Memory B cell (primary cell): Measurements from ENCODE around the gene MTHFD2L.
A peak's percentile ranks its signal among the peaks of the same experiment; 100 is the strongest.
"Not testable (repeated sequence)": the region's sequence is repeated elsewhere in the genome, so short reads cannot be mapped to it uniquely, and the experiment has no call there.

Experiments used
- ATAC-seq: fragments of 150-1000 bp; cut with Tn5 transposase; 2 replicates; pipeline ENCODE4 v1.10.0; 2021; ENCODE audit warnings: low read depth, mild to moderate bottlenecking, moderate library complexity
- DNase-seq, 2 donors: peaks; one replicate each; pipeline ENCODE4 v3.0.0; 2022; ENCODE audit warnings: low spot score in 2 of 2
- H3K27ac Mint-ChIP-seq: one replicate; pipeline ENCODE4 v1.8.0; 2022; ENCODE audit warnings: mild to moderate bottlenecking, moderate library complexity, mixed read lengths
- H3K27me3 Mint-ChIP-seq: one replicate; pipeline ENCODE4 v1.8.0; 2022; ENCODE audit warnings: mixed read lengths
- H3K36me3 Mint-ChIP-seq: one replicate; pipeline ENCODE4 v1.8.0; 2022; ENCODE audit warnings: mild to moderate bottlenecking, mixed read lengths
- H3K4me1 Mint-ChIP-seq: one replicate; pipeline ENCODE4 v1.8.0; 2022; ENCODE audit warnings: mixed read lengths
- H3K4me3 Mint-ChIP-seq: one replicate; pipeline ENCODE4 v1.8.0; 2022; ENCODE audit warnings: mild to moderate bottlenecking, moderate library complexity, mixed read lengths
- H3K9me3 Mint-ChIP-seq: one replicate; pipeline ENCODE4 v1.8.0; 2022; ENCODE audit warnings: mixed read lengths

The MTHFD2L gene

DNA sequence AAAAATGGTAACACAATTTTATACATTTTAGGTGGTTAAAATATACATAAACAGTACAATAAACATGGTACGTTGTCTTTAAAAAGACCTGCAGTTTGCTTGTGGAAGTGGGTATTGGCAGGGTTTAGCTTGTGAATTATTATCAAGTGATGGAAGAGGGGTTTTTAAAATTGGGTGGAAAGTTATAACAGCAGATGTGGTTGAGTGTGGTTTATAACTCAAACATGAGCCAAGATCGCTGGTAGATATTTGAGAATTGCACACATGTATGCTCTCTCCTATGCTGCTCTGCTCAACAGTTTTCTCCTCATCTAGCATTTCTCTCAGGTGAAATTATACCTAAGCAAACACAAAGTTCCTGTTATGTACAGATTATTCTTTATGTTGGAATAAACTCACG is 164.4 kb downstream of the MTHFD2L start:
- DNase-seq (no peak), ATAC-seq (no peak)
- Mint-ChIP-seq H3K4me3 (no peak overlapping the region), H3K4me1 (no peaks in the 10 kb centered on the region), H3K27me3 (peaks cover 8% of the 10 kb centered on the region), H3K27ac (no peak overlapping the region), H3K36me3 (no peaks in the 10 kb centered on the region), H3K9me3 (no peaks in the 10 kb centered on the region)

DNA sequence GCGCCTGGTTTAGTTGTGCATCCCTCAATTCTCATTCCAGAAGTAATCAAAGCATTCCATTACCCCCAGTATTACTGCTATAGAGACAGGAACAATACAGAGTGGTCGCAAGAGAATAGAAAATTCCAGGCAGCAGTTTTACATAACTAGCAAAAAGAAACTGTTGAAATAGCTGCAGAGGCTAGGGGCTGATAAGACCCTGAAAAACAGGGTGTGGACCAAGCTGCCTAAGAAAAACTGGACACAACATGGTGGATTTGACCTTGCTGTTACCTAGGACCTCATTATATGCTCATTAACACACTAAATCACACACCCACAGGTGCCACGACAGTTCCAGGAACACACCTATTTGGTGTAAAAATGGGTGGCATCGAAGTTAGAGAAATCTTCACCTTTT is 165.7 kb downstream of the MTHFD2L start:
- no peaks in the 10 kb centered on the region for H3K9me3 Mint-ChIP-seq
- no peak overlapping the region for H3K4me3 Mint-ChIP-seq
- H3K27ac Mint-ChIP-seq, result no peak overlapping the region
- no peaks in the 10 kb centered on the region for H3K4me1 Mint-ChIP-seq
- ATAC-seq (no peak), DNase-seq (no peak)
- no peaks in the 10 kb centered on the region for H3K36me3 Mint-ChIP-seq
- H3K27me3 Mint-ChIP-seq, result peaks cover 10% of the 10 kb centered on the region

DNA sequence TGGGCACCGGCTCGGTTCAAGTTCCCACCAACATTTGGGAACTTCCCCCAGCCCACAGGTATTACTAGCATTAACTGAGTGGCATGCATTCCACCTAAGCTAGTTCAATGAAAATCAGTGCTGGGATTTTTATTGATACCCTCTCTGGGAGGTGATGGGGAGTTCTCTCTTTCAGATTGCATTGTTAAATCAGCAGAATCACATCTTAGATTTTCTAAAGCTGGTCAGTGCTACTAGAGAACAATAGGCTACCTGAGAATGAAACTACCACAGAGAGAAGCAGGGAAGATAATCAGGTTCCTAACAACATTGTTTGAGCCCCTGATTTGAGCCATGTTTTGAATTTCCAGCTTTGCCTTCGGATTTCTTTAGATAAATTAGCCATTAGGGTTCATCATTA is 166.3 kb downstream of the MTHFD2L start:
- no peak overlapping the region for H3K27ac Mint-ChIP-seq
- peaks cover 3% of the 10 kb centered on the region for H3K9me3 Mint-ChIP-seq
- DNase-seq (no peak), ATAC-seq (no peak)
- H3K36me3 Mint-ChIP-seq, result no peaks in the 10 kb centered on the region
- no peak overlapping the region for H3K4me3 Mint-ChIP-seq
- H3K4me1 Mint-ChIP-seq, result no peaks in the 10 kb centered on the region
- H3K27me3 Mint-ChIP-seq, result peaks cover 16% of the 10 kb centered on the region

DNA sequence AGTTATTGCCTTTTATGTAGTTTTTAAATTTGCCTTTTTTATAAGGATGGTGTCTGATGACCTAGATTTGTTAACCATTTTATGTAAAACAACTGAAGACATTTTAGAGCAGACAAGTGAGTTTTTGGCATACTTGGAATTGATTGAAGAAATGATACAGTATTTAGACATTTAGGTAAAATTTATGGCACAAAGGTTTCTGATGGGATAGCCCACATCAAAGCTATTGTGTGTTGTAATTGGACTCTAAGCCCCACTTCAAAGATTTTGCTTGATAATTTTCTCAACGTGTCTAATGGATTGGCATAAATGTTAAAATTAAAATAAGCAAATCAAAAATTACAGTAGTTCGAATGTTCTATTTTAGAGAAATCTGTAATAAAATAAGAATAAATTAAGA is 168.0 kb downstream of the MTHFD2L start:
- Mint-ChIP-seq H3K27ac (no peak overlapping the region), H3K4me1 (no peaks in the 10 kb centered on the region), H3K27me3 (peaks cover 14% of the 10 kb centered on the region), H3K4me3 (no peak overlapping the region), H3K36me3 (no peaks in the 10 kb centered on the region), H3K9me3 (peaks cover 4% of the 10 kb centered on the region)
- no peak for ATAC-seq
- no peak for DNase-seq

DNA sequence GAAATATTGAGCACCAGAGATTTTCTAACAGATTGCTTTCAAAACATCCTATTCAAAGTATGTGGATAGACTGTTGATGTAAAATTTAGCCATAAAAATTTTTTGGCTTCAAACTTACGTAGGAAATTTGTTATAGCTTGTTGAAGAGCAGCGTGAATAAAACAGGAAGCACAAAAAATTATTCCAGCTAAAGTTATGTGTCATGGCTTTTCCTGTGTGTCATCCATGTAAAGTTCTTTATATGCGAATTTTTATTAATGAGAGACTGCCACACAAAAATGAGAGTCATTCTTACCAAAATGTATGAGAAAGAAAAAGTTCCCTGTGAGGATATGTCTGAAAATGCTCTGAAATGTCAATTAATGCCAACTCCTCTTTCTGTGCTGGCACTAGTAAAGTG is 169.8 kb downstream of the MTHFD2L start:
- ATAC-seq, result no peak
- Mint-ChIP-seq H3K4me3 (no peak overlapping the region), H3K27me3 (peaks cover 13% of the 10 kb centered on the region), H3K36me3 (no peaks in the 10 kb centered on the region), H3K27ac (no peak overlapping the region), H3K9me3 (peaks cover 4% of the 10 kb centered on the region), H3K4me1 (no peaks in the 10 kb centered on the region)
- no peak for DNase-seq

DNA sequence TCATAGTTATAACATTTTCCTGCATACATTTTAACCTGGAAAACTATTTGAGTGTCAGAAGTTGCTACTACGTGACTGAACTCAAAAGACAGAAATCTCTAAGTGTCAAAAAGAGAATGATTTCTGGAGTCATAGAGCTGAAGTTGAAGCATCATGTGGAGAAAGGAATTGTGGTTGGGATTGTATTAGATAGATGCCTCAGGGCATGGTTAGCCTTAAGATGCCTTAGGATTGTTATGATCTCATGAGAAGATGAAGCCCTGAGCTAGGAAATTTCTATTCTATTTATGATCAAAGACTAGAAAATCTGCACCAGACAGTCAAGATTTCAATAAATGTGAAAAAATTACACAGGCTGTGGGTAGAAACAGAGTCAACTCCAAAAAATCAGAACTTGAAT is 170.6 kb downstream of the MTHFD2L start:
- H3K9me3 Mint-ChIP-seq, result peaks cover 4% of the 10 kb centered on the region
- DNase-seq (no peak), ATAC-seq (no peak)
- no peak overlapping the region for H3K4me3 Mint-ChIP-seq
- no peaks in the 10 kb centered on the region for H3K4me1 Mint-ChIP-seq
- H3K27ac Mint-ChIP-seq, result no peak overlapping the region
- no peaks in the 10 kb centered on the region for H3K36me3 Mint-ChIP-seq
- peaks cover 12% of the 10 kb centered on the region for H3K27me3 Mint-ChIP-seq

DNA sequence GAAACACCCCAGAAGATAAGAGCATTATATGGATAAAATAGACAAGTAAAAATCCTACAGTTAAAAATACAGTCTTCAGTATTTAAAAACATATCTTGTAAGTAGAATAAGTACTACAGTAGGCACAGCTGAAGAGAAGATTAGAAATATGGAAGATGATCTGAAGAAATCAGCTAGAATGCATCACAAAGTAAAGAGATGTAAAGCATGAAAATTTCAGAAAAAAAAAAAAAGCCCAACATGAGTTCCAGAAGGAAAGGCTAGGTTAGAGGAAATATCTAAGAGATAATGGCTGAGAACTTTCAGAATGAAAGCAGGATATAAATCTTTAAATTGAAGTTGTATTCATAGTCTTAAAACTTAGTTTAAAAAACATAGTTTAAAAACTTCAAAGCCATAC is 171.4 kb downstream of the MTHFD2L start:
- DNase-seq (no peak), ATAC-seq (no peak)
- H3K4me3 Mint-ChIP-seq, result no peak overlapping the region
- peaks cover 10% of the 10 kb centered on the region for H3K27me3 Mint-ChIP-seq
- no peak overlapping the region for H3K27ac Mint-ChIP-seq
- peaks cover 4% of the 10 kb centered on the region for H3K9me3 Mint-ChIP-seq
- H3K36me3 Mint-ChIP-seq, result no peaks in the 10 kb centered on the region
- no peaks in the 10 kb centered on the region for H3K4me1 Mint-ChIP-seq

DNA sequence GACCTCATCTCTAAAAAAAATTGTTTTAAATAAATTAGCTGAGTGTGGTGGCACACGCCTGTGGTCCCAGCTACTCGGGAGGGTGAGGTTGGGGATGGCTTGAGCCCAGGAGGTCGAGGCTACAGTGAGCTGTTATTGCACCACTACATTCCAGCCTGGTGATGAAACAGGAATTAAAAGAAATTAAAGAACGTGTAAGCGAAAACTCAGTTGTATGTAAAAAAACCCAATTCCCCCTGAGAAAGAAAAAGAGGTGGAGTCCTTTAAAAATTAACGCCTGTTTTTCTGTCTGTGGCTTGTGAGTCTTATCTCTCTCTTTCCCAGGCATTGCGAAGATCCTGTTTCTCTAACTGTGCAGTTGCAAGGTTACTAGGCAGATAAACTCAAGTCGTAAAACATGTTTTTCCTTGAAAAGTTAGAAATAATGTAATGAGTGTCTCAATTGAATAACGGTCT is 172.4 kb downstream of the MTHFD2L start:
- ATAC-seq, result no peak
- no peak overlapping the region for H3K27ac Mint-ChIP-seq
- peaks cover 4% of the 10 kb centered on the region for H3K9me3 Mint-ChIP-seq
- no peak overlapping the region for H3K4me3 Mint-ChIP-seq
- no peak for DNase-seq
- H3K36me3 Mint-ChIP-seq, result no peaks in the 10 kb centered on the region
- peaks cover 11% of the 10 kb centered on the region for H3K27me3 Mint-ChIP-seq
- peaks cover 2% of the 10 kb centered on the region for H3K4me1 Mint-ChIP-seq

DNA sequence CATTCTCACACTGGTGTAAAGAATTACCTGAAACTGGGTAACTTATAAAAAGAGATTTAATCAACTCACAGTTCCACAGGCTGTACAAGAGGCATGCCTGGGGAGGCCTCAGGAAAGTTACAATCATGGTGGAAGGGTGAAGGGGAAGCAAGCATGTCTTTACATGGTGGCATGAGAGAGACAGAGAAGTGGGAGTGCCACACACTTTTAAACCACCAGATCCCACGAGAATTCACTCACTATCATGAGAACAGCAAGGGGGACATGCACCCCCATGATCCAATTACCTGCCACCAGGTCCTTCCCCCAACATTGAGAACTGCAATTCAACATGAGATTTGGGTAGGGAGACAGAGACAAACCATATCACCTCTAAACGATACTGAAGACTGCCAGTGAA is 173.3 kb downstream of the MTHFD2L start:
- ATAC-seq, result no peak
- H3K4me3 Mint-ChIP-seq, result no peak overlapping the region
- no peak overlapping the region for H3K27ac Mint-ChIP-seq
- peaks cover 7% of the 10 kb centered on the region for H3K4me1 Mint-ChIP-seq
- H3K27me3 Mint-ChIP-seq, result peaks cover 11% of the 10 kb centered on the region
- no peaks in the 10 kb centered on the region for H3K36me3 Mint-ChIP-seq
- H3K9me3 Mint-ChIP-seq, result peaks cover 4% of the 10 kb centered on the region
- no peak for DNase-seq

DNA sequence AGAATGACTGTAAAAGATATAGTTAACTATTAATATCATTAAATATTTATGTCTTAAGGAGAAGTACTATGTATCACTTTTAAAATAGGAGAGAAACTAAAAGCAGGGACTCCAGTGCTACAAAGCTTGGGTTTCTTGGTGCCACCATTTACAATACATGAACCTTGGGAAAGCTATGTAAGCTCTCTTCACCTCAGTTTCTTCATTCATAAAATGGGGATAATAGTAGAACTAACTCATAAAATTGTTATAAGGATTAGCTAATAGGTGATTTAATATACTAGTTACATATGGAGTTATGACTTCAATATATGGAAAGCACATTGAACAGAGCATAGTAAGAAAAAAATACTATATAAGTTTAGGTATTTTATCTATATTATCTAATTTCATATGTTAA is 174.0 kb downstream of the MTHFD2L start:
- no peak overlapping the region for H3K27ac Mint-ChIP-seq
- no peaks in the 10 kb centered on the region for H3K36me3 Mint-ChIP-seq
- peaks cover 7% of the 10 kb centered on the region for H3K4me1 Mint-ChIP-seq
- H3K9me3 Mint-ChIP-seq, result peaks cover 4% of the 10 kb centered on the region
- no peak for ATAC-seq
- no peak for DNase-seq
- H3K4me3 Mint-ChIP-seq, result no peak overlapping the region
- peaks cover 11% of the 10 kb centered on the region for H3K27me3 Mint-ChIP-seq

DNA sequence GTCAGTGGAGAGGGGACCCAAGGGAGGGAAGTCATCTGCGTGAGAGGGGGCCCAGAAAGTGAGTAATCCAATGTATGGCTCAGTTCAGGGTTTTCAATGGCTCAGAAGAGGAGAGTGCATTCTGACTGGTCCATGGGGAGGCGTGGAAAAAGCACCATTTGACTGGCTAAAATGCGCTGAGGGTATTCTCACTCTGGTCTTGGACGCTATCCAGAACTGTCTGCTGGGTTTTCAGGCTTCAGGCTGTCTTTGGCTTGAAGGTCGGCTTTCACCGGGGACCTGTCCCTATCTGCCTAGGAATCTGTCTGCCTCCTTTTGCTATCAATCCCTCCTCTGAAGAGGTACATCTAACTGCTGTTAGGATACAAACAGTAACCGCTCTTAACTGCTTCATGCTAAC is 176.7 kb downstream of the MTHFD2L start:
- no peak overlapping the region for H3K27ac Mint-ChIP-seq
- DNase-seq (no peak), ATAC-seq (no peak)
- peaks cover 7% of the 10 kb centered on the region for H3K4me1 Mint-ChIP-seq
- no peaks in the 10 kb centered on the region for H3K36me3 Mint-ChIP-seq
- no peaks in the 10 kb centered on the region for H3K9me3 Mint-ChIP-seq
- H3K4me3 Mint-ChIP-seq, result no peak overlapping the region
- peaks cover 2% of the 10 kb centered on the region for H3K27me3 Mint-ChIP-seq

DNA sequence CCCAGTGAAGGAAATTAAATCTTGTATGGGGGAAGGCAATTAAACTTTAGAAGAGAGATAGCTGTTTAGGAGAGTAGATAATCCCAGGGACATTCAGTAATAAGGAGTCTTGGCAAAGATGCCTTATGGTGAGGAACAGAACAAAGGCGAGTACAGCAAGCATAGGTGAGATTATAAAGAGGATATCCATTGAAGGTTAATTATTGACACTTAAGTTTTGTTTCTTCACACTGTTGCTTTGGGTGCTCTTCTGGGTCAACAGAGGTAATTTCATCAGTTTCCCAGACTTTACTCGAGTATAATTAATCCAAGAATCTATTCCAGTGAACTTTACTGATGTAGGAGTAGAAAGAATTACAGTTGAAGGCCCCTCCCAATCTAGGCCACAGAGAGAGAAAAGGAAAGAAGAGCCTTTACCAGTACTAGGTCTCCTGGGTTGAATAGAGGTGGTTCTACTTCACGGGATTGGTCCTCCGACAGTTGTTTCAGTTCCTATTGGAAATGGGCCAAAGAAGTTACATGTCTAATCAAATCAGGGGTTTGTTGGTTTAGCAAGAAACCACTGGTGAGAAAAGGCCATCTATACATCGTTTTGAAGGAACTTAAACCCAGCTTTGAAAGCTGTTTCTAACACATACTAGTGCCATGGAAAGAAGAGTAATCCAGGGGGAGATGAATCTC is 177.6 kb downstream of the MTHFD2L start:
- H3K9me3 Mint-ChIP-seq, result peaks cover 2% of the 10 kb centered on the region
- no peak overlapping the region for H3K27ac Mint-ChIP-seq
- no peaks in the 10 kb centered on the region for H3K36me3 Mint-ChIP-seq
- H3K27me3 Mint-ChIP-seq, result peaks cover 7% of the 10 kb centered on the region
- H3K4me3 Mint-ChIP-seq, result no peak overlapping the region
- H3K4me1 Mint-ChIP-seq, result peaks cover 7% of the 10 kb centered on the region
- peak; percentile 68 for ATAC-seq
- no peak for DNase-seq

DNA sequence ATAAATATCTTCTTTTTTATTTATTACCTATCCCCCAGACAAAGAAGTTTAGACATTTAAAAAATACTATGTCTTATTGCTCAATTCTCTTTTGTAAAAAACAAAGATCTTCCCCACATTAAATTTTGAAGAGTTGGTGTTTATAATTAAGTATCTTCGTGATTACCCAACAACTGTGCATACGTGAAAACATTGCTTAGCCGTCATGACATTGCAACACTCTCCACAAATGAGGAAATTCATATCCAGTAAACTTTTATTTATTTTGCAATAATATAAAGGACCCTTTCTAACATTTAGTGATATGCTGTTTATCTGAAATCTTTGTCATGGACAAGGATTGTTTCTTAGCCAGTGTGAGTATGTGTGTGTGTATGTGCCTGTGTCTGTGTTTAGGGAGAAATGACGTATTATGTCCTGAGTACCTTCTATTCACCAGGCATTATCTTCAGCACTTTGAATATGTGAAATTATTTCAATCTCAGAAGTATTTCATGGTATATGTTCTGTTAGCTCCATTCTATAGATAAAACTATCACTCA is 180.9 kb downstream of the MTHFD2L start:
- DNase-seq (no peak), ATAC-seq (no peak)
- Mint-ChIP-seq H3K4me1 (peaks cover 7% of the 10 kb centered on the region), H3K27me3 (peaks cover 7% of the 10 kb centered on the region), H3K4me3 (no peak overlapping the region), H3K27ac (no peak overlapping the region), H3K9me3 (peaks cover 4% of the 10 kb centered on the region), H3K36me3 (no peaks in the 10 kb centered on the region)

DNA sequence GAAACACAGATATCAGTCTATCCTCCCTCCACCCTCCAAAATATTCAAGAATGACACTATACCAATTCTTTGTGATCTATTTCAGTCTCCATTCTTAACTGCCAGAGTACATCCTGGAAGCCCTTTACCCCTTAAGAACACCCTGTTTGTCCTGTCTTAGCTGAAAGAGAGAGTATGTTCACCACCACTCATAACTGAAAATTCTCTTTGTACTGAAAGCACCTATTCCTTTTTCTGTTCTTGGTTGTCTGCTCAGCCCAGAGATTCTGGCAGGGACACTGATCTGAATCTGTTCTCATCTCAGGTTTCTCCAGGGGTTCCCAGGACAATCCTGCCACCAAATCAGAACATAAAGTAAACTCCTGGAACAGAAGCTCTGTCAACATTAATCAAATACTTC is 181.6 kb downstream of the MTHFD2L start:
- Mint-ChIP-seq H3K36me3 (peaks cover under 1% of the 10 kb centered on the region), H3K27ac (no peak overlapping the region), H3K4me3 (no peak overlapping the region), H3K4me1 (peaks cover 7% of the 10 kb centered on the region), H3K27me3 (peaks cover 5% of the 10 kb centered on the region), H3K9me3 (peaks cover 6% of the 10 kb centered on the region)
- DNase-seq (no peak), ATAC-seq (no peak)

DNA sequence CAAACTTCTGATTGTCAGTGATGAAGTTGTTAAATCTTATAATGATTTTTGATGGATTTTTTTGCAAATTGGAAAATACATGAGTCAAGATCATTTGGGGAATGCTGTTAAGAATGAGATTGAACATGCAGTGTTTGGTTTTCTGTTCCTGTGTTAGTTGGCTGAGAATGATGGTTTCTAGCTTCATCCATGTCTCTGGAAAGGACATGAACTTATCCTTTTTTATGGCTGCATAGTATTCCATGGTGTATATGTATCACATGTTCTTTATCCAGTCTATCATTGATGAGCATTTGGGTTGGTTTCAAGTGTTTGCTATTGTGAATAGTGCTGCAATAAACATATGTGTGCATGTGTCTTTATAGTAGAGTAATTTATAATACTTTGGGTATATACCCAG is 182.5 kb downstream of the MTHFD2L start:
- not testable (repeated sequence) for H3K36me3 Mint-ChIP-seq, DNase-seq, H3K27ac Mint-ChIP-seq, ATAC-seq, H3K4me3 Mint-ChIP-seq, H3K27me3 Mint-ChIP-seq, H3K4me1 Mint-ChIP-seq
- H3K9me3 Mint-ChIP-seq, result peaks cover 13% of the 10 kb centered on the region
